RWPE1 (cell line): Measurements from ENCODE around the gene ATOSB.

Experiments
- CTCF ChIA-PET: fragments of 350-600 bp; sonication (Branson Sonifier 250); formaldehyde crosslinking; extraction: SDS; loops from one replicate; lab custom pipeline; 2021; lab: Yijun Ruan, JAX
- POLR2A ChIA-PET: fragments of 400-600 bp; formaldehyde crosslinking; extraction: SDS; loops from one replicate; lab custom pipeline; 2020; ENCODE audit warnings: antibody characterized with exemption; ENCODE audit not compliant: low non-redundant PET; lab: Yijun Ruan, JAX
- DNase-seq: peaks from one replicate; pipeline ENCODE4 v3.0.0; 2012; ENCODE audit warnings: low spot score
- H3K27ac ChIP-seq: fragments of 450-650 bp; 2 replicates; pipeline ENCODE4 v1.5.1; 2017
- TF ChIP-seq, protein P1 (sequence below): fragments of 450-650 bp; conservative IDR thresholded peaks from 2 replicates; pipeline ENCODE4 v1.5.1; 2017; ENCODE audit warnings: low read depth, mild to moderate bottlenecking

The ATOSB gene, protein sequence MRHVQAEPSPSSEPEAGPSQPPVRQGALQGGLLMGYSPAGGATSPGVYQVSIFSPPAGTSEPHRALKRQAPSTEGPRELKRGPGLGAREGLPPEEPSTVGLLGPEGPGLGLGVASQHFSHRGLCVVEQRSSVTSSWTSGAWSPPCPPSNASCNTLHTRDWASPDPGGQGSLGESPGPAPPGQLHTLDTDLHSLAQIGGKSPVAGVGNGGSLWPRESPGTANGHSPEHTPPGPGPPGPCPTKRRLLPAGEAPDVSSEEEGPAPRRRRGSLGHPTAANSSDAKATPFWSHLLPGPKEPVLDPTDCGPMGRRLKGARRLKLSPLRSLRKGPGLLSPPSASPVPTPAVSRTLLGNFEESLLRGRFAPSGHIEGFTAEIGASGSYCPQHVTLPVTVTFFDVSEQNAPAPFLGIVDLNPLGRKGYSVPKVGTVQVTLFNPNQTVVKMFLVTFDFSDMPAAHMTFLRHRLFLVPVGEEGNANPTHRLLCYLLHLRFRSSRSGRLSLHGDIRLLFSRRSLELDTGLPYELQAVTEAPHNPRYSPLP

DNA sequence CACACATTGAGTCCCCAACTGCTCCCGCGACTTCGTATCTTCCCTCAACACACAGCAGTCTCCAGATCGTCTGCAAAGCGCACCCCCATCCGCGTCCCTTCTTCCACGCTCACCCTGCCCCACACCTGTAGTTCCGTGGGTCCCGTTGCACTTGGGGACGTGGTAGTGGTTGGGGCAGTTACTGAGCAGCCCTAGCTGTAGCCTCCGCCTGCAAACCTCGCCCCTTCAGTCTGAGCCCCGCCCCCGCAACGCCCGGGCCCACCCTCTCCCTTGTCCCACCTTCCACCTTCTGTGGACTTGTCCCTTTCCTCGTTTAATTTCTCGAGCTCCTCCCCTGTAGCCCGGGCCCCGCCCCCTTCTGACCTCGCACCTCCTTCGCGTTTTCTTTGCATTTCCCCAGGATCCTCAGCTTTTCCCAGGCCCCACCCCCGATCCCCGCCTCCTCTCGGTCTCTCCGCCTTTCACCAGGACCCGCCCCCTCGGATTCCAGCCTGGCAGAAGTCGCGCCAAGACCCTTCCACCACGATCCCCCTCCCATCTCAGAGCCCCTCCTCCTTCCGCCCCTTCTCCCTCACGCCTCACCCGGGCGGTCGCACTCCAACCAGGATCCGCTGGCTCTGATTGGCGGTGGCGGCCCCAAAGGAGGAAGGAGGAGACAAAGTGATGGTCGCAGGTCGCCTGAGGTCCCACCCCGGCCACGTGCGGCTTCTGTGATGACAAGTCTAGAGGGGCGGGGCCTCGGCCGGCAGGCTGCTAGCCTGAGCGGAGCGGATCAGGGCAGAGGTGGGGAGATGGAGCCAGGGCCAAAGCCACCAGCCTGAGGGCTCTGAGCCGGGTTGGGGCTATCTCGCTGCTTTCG is at the start of gene ATOSB:
Gene ATOSB, minus strand, starts transcription at position 183 of the 859 bp plus-strand sequence. CDS start 7,588 bp downstream, outside the sequence.
- peak; percentile 98 for DNase-seq
- TF ChIP-seq, protein P1, sequence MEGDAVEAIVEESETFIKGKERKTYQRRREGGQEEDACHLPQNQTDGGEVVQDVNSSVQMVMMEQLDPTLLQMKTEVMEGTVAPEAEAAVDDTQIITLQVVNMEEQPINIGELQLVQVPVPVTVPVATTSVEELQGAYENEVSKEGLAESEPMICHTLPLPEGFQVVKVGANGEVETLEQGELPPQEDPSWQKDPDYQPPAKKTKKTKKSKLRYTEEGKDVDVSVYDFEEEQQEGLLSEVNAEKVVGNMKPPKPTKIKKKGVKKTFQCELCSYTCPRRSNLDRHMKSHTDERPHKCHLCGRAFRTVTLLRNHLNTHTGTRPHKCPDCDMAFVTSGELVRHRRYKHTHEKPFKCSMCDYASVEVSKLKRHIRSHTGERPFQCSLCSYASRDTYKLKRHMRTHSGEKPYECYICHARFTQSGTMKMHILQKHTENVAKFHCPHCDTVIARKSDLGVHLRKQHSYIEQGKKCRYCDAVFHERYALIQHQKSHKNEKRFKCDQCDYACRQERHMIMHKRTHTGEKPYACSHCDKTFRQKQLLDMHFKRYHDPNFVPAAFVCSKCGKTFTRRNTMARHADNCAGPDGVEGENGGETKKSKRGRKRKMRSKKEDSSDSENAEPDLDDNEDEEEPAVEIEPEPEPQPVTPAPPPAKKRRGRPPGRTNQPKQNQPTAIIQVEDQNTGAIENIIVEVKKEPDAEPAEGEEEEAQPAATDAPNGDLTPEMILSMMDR = no peak
- POLR2A ChIA-PET = interaction anchor here (0.7 to 1.9 kb wide), 5 partner anchors 13 to 371 kb away, joined by 3 to 7 read pairs (median 6); partner anchors contain the start of genes STOML2 and UNC13B
- peak within 1 kb of the TSS; percentile 97 for H3K27ac ChIP-seq
- CTCF ChIA-PET = interaction anchor here (0.7 to 2.1 kb wide), 10 partner anchors 47 to 532 kb away, joined by 3 to 13 read pairs (median 5); no protein-coding TSS in a partner anchor

DNA sequence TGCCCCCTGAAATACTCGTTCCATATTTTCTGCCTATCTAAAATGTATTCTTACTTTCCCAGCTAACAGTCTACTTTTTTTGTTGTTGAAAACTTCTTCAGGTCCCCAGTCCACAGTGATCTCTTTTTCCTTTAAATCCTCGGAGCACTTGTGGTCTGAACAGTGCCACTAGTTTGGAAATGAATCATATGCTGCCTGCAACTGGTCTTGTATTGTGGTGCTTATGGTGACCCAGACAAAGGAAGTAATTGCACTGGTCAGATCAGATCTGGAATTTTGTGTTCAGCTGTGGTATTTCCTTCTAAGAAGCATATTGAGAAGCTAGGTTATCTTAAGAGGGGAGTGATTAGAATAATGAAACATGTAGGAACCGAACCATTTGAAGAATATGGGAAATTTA is 49.0 kb upstream of the ATOSB start:
- H3K27ac ChIP-seq = no peak overlapping the region
- TF ChIP-seq, protein P1 = no peak
- DNase-seq = no peak
- POLR2A ChIA-PET = no interaction called here
- CTCF ChIA-PET = no interaction called here

DNA sequence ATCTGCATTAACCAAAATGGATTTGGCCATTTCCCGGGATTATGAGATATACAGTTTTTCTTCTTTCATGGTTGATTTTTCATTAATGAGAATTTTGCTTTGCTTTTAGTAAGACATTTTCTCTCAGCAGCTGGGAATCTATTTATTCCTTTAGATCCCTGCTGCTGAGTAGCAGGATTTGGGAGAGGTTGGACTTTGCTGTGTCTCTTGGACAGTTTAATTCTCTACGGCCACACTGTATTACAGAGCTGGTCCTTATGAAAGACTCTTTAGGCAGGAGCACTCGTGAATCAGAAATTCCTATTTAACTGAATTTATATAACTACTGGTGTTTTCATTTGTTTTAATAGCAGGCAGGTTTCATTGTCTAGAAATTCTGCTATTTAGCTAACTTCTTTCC is 47.8 kb upstream of the ATOSB start:
- ChIA-PET CTCF (interaction anchor here (0.7 kb wide), 1 partner anchor 627 kb away, joined by 3 read pairs; no protein-coding TSS in a partner anchor), POLR2A (no interaction called here)
- DNase-seq = no peak
- TF ChIP-seq, protein P1 = no peak
- no peak overlapping the region for H3K27ac ChIP-seq

DNA sequence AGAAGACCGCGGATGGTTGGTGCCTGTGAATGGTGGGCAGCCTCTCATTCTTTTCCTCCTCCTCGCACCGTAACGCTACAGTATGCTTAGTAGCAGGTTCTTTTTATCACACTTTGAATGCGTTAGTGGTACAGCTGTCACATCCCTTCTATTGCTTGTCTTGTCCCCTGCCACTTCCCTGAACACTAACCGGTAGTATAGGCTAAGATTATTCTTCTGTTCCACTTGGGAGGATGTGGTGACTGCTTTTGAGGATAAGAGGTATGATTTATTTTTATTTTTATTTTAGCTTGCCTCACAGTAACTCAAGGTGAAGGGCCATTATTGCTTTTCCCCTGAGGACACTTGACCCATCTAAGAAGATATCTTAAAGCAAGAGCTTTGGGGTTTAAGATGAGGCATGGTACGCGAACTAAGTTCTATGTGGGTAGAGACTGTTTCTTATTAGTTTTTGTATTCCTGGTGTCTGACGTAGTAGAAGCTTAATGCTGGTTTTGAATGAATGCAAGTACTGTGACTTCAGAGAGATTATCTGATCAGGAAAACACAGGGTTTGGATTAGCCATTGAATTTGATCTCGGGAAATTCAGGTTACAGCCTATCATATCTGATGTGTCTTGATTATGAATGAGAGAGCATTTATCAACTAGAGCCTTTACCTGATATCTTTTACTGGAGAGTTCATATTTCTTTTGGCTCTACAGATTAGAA is 47.1 kb upstream of the ATOSB start:
- DNase-seq = peak; percentile 29
- TF ChIP-seq, protein P1 = no peak
- peak overlapping the region; percentile 79 for H3K27ac ChIP-seq
- ChIA-PET POLR2A (no interaction called here), CTCF (interaction anchor here (0.6 to 1.6 kb wide), 7 partner anchors 27 to 627 kb away, joined by 3 to 6 read pairs (median 4); no protein-coding TSS in a partner anchor)

DNA sequence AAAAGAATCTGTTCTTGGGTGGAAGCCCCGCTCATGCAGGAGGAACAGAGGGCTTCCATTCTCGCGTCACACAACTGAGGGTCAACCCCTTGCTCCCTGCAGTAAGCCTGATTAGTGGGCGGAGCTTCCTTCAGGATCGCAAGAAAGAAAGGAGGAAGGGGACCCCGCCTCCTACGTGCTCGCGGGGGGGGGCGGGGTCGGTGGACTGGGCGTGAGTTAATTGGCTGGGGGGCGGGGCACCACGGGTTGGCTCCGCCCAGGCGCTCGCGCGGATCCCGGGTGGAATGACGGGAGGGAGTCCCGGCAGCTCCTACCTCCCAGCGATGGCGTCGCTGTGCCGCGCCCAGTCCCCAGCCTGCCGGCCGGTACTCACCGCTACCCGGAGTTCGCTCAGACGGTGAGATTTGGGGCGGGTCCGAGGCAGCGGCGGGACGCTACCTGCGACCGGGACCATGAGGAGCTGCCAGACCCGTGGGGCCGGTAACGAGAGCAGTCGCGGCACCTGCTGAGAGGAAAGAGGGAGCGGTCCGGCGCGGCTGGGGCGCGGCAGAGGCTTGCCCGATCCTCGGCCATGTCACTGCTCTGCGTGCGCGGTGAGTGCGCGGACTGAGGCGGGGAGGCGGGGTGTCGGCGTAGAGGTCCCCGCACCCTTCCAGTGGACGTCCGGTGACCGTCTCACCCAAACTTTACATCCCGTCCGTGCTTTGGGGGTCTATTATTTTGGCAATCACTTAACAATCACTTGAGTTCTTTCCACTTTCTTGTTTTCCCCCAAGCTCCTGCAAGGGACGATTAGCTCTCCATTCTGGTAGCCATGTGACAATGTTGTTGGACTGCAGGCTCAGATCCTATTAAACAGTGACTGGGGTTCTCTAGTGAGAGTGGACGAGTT is 46.3 kb upstream of the ATOSB start, which contains the start of gene UNC13B:
Gene UNC13B, plus strand, starts transcription at position 297 of the 892 bp plus-strand sequence. Its CDS starts 275 bp downstream, at position 572.
- peak; percentile 99 for DNase-seq
- ChIA-PET CTCF (interaction anchor here (0.5 to 1.6 kb wide), 7 partner anchors 26 to 541 kb away, joined by 3 to 6 read pairs (median 4); partner anchors contain the start of gene DCTN3), POLR2A (interaction anchor here (0.6 to 0.8 kb wide), 4 partner anchors 12 to 46 kb away, joined by 3 to 7 read pairs (median 3); partner anchors contain the start of gene ATOSB)
- H3K27ac ChIP-seq = peak within 1 kb of the TSS; percentile 79
- TF ChIP-seq, protein P1 = no peak
